Transverse colon (tissue), 4 donors: Measurements from ENCODE around the gene GABARAP. TPM values are rescaled to one million over a fixed set of nuclear protein-coding genes. Genes with fewer than 3 reads are reported as not detected.
A peak's percentile ranks its signal among the peaks of the same experiment; 100 is the strongest.

Experiments
- DNase-seq: peaks from one replicate; pipeline ENCODE4 v3.0.0-alpha.2; 2019
- H3K27ac ChIP-seq, 4 donors: fragments of 200-600 bp; sonication (generic); 2 replicates each; pipeline ENCODE4 v1.5.1; 2016 to 2018; ENCODE audit warnings: inconsistent platforms in 4 of 4
- H3K27me3 ChIP-seq: fragments of 200-600 bp; sonication (generic); 2 replicates; pipeline ENCODE4 v1.5.1; 2017; ENCODE audit warnings: inconsistent platforms
- H3K36me3 ChIP-seq, 4 donors: fragments of 200-600 bp; sonication (generic); 2 replicates each; pipeline ENCODE4 v1.5.1; 2017 to 2019; ENCODE audit warnings: inconsistent platforms in 4 of 4
- H3K4me1 ChIP-seq, 4 donors: fragments of 200-600 bp; sonication (generic); 2 replicates each; pipeline ENCODE4 v1.5.1; 2017 to 2020; ENCODE audit warnings: inconsistent platforms in 4 of 4
- H3K4me3 ChIP-seq, 4 donors: fragments of 200-600 bp; sonication (generic); 1 replicate in 1 of 4; 2 replicates in 3 of 4; pipeline versions ENCODE4 v1.5.1 to v1.6.1; 2017 to 2019; ENCODE audit warnings: inconsistent platforms in 4 of 4
- H3K9me3 ChIP-seq, 2 donors: fragments of 200-600 bp; sonication (generic); 2 replicates each; pipeline ENCODE4 v1.5.1; 2017 to 2019; ENCODE audit warnings: inconsistent platforms in 2 of 2
- EP300 ChIP-seq: sonication (generic); formaldehyde crosslinking; IDR thresholded peaks from one replicate; pipeline ENCODE4 v1.6.1; 2017; ENCODE audit warnings: antibody characterized with exemption, low read depth
- POLR2A ChIP-seq: fragments of 450-650 bp; IDR thresholded peaks from one replicate; pipeline ENCODE4 v1.6.1; 2016; ENCODE audit warnings: antibody characterized with exemption, mild to moderate bottlenecking, moderate library complexity
- POLR2AphosphoS5 ChIP-seq, 3 donors: sonication (generic); formaldehyde crosslinking; IDR thresholded peaks; one replicate each; pipeline ENCODE4 v1.6.1; 2016; ENCODE audit warnings: antibody characterized with exemption in 3 of 3
- WGBS, 2 donors: methylation state at CpG; one replicate each; pipeline ENCODE4 v1.1.5; 2018; ENCODE audit warnings: low coverage in 1 of 2; 5-methylcytosine and 5-hydroxymethylcytosine counted together
- in situ Hi-C, 4 donors: fragments of 200-750 bp; cut with MboI; loops; one replicate each; pipeline versions ENCODE4 v1.15.0 to v1.15.1; 2017; ENCODE audit warnings: low sequenced_read_pairs in 3 of 4, low pct_ligation_motif_present in 1 of 4, low pct_unique_long_range_greater_than_20kb in 1 of 4
- intact Hi-C: fragments of 100-400 bp; cut with DNase I; formaldehyde crosslinking; loops from one replicate; pipeline ENCODE4 v1.15.1; 2023; ENCODE audit warnings: low total_unique reads
- total RNA-seq, 4 donors: library from RNA; depleted of rRNA; stranded (reverse); fragments of >200 nt; gene quantifications; one replicate each; pipeline ENCODE4 v1.1.0, GENCODE V29; 2016
- TF ChIP-seq, protein P1 (sequence below), 5 experiments: fragments of 200-600 bp in 3 of 5; fragments of 450-650 bp in 2 of 5; sonication (generic) in 3 of 5; IDR thresholded peaks; 1 replicate in 2 of 5; 2 replicates in 3 of 5; pipeline ENCODE4 v1.5.1; 2016 to 2017; ENCODE audit warnings: antibody characterized with exemption in 5 of 5, inconsistent platforms in 3 of 5, mild to moderate bottlenecking in 2 of 5, moderate library complexity in 1 of 5

GABARAP gene
- total RNA-seq, 4 donors from 2014 or later = 209 to 479 (median 394) TPM

DNA sequence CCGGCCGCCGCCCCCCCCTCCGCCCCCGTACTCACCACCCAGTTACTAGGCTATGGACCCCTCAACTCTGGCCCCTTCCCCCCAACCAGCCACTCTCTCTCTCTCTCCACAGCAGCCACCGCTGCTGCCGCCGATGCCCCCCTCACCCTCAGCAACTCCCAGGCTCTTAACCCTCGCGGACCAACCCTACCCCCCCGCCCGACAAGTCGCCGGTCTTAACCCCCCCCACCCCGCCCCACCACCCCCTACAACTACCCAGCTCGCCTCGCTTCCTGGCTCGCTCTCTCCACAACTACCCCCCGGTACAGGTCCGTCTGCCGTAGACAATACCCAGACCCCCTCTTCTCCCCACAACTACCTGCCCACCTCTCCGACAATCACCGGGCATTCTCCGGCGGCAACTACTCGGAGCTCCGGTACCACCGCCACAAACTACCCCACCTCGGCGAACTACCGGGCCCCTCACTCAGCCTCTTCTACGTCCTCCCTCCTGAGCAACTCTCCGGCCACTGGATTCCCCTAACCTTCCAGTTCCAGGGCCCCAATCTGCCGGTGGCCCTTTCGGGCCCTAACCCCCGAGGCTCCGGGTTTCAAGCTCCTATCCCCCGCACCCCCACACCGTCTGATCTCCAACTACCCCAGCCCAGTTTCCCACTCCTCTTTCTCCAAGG lies 3.7 kb downstream of the GABARAP start:
- Histone ChIP-seq H3K4me3 (peak overlapping the region; percentile 81 to 90 (median 86)), H3K27me3 (no peaks in the 10 kb centered on the region), H3K36me3 (peaks cover 0 to 9% (median 4%) of the 10 kb centered on the region in 4 donors), H3K4me1 (peaks cover 30 to 57% (median 44%) of the 10 kb centered on the region in 4 donors), H3K27ac (peak overlapping the region; percentile 96 to 98 (median 96)), H3K9me3 (no peaks in the 10 kb centered on the region)
- TF ChIP-seq POLR2AphosphoS5 (IDR thresholded peaks at IDR 0.05) = no peak
- TF ChIP-seq, protein P1, sequence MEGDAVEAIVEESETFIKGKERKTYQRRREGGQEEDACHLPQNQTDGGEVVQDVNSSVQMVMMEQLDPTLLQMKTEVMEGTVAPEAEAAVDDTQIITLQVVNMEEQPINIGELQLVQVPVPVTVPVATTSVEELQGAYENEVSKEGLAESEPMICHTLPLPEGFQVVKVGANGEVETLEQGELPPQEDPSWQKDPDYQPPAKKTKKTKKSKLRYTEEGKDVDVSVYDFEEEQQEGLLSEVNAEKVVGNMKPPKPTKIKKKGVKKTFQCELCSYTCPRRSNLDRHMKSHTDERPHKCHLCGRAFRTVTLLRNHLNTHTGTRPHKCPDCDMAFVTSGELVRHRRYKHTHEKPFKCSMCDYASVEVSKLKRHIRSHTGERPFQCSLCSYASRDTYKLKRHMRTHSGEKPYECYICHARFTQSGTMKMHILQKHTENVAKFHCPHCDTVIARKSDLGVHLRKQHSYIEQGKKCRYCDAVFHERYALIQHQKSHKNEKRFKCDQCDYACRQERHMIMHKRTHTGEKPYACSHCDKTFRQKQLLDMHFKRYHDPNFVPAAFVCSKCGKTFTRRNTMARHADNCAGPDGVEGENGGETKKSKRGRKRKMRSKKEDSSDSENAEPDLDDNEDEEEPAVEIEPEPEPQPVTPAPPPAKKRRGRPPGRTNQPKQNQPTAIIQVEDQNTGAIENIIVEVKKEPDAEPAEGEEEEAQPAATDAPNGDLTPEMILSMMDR (IDR thresholded peaks at IDR 0.05) = no peak
- no peak for TF ChIP-seq POLR2A
- no peak for TF ChIP-seq EP300
- no peak for DNase-seq
- intact Hi-C loops (no loop called here), in situ Hi-C loops (loop anchor here in 1 of 4 donors (25.0 kb wide), 1 partner anchor 899 kb away; no protein-coding TSS in a partner anchor)
- WGBS, 2 donors = 0 to 2% methylated on average over 1 to 37 of the region's 39 CpGs

DNA sequence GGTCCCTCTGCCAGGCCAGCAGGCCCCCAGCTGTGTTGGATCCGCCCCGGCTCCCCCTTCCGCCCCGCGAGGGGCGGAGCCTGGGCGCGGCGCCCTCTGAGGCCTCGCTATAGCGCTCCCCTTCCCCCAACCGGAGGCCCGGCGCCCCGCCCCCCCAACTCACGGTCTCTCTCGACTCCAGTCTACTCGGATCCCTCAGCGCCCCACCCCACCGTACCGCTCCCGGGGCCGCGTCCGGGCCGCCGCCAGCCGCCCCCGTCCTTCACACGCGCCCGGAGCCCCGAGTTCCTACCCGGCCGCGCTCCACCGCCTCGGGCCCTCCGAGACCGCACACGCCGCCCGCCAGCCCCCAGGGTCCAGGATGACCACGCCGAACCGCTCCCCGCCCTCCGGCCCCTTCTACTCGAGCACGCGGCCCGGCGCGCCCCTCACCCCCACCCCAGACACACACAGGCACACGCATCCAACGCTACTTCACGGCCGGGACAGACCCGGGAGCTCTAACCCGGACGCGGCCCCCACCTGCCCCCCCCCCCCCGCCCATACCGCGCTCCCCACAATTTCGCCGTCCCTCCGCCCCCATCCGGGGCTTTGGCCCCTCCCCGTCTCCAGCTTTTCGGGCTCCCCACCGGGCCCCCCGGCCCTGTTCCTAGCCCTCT lies 4.4 kb downstream of the GABARAP start:
- Histone ChIP-seq H3K36me3 (peaks cover 0 to 9% (median 4%) of the 10 kb centered on the region in 4 donors), H3K9me3 (no peaks in the 10 kb centered on the region), H3K4me1 (peaks cover 31 to 59% (median 46%) of the 10 kb centered on the region in 4 donors), H3K27ac (peak overlapping the region; percentile 96 to 98 (median 96)), H3K27me3 (no peaks in the 10 kb centered on the region), H3K4me3 (peak overlapping the region; percentile 81 to 90 (median 86))
- peak; percentile 91 for DNase-seq
- in situ Hi-C loops (loop anchor here in 1 of 4 donors (25.0 kb wide), 1 partner anchor 899 kb away; no protein-coding TSS in a partner anchor), intact Hi-C loops (no loop called here)
- 1% methylated on average over 49 of the region's 73 CpGs; no CpG with 5 or more reads in 1 of the 2 donors for WGBS, 2 donors
- TF ChIP-seq POLR2AphosphoS5 (IDR thresholded peaks at IDR 0.05) (peak in 1 of 3 donors; percentile 11), EP300 (no peak), POLR2A (peak; percentile 47)

DNA sequence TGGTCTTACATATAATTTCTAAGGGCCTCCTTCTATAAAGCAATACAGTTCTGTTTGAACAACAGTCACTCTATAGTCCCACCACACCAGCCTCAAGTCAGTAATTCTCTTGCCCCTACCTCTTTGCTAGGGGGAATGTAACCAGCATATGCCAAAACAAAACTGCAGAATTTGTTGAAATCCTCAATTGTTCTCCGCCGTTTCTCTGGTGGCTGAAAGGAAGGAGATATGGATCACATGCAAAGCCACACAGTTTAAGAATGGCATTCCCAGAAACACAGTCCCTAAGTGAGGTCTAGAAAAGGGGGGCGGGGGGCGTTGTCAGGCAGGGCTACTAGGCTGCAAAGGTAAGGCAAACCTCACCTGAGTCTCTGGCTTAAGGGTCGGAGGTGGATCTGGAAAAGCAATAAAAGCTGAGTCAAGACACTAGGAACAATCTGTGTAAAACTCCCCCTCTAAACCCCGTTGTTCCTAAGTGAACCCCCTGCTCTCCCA lies 4.9 kb downstream of the GABARAP start:
- 13 to 25% methylated on average over 2 to 6 of the region's 6 CpGs for WGBS, 2 donors
- DNase-seq = no peak
- peaks cover 0 to 9% (median 4%) of the 10 kb centered on the region in 4 donors for H3K36me3 ChIP-seq
- no peak for TF ChIP-seq POLR2AphosphoS5 (IDR thresholded peaks at IDR 0.05)
- peak overlapping the region; percentile 96 to 98 (median 96) for H3K27ac ChIP-seq
- in situ Hi-C loops (loop anchor here in 1 of 4 donors (25.0 kb wide), 1 partner anchor 900 kb away; no protein-coding TSS in a partner anchor), intact Hi-C loops (no loop called here)
- no peaks in the 10 kb centered on the region for H3K27me3 ChIP-seq
- no peaks in the 10 kb centered on the region for H3K9me3 ChIP-seq
- H3K4me1 ChIP-seq = peaks cover 36 to 65% (median 51%) of the 10 kb centered on the region in 4 donors
- H3K4me3 ChIP-seq = peak overlapping the region; percentile 81 to 90 (median 86)

DNA sequence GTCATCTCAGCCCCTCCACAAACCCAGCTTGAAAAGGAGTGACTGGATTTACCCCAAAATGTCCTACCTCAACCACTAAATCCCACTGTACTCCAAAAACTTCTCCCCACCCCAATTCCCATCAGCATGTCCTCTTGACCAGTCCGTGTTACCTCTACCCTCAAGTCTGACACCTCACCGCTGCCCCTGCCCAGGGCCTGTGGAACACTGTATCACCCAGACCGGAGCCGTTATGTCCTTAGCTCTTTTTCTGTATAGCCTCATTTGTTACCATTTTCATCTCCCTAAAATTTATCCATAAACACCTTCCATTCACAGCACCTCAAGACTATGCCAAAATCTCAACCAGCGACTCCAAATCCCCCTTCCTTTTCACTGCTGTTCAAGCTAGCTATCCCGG lies 5.4 kb downstream of the GABARAP start:
- DNase-seq = no peak
- WGBS, 2 donors = 78 to 81% methylated on average over 4 to 6 of the region's 6 CpGs
- Histone ChIP-seq H3K9me3 (no peaks in the 10 kb centered on the region), H3K27ac (peak overlapping the region; percentile 96 to 98 (median 96)), H3K27me3 (no peaks in the 10 kb centered on the region), H3K4me1 (peaks cover 42 to 69% (median 55%) of the 10 kb centered on the region in 4 donors), H3K4me3 (no peak overlapping the region), H3K36me3 (peaks cover 0 to 9% (median 4%) of the 10 kb centered on the region in 4 donors)
- in situ Hi-C loops (loop anchor here in 1 of 4 donors (25.0 kb wide), 1 partner anchor 900 kb away; no protein-coding TSS in a partner anchor), intact Hi-C loops (no loop called here)
- no peak for TF ChIP-seq POLR2A

DNA sequence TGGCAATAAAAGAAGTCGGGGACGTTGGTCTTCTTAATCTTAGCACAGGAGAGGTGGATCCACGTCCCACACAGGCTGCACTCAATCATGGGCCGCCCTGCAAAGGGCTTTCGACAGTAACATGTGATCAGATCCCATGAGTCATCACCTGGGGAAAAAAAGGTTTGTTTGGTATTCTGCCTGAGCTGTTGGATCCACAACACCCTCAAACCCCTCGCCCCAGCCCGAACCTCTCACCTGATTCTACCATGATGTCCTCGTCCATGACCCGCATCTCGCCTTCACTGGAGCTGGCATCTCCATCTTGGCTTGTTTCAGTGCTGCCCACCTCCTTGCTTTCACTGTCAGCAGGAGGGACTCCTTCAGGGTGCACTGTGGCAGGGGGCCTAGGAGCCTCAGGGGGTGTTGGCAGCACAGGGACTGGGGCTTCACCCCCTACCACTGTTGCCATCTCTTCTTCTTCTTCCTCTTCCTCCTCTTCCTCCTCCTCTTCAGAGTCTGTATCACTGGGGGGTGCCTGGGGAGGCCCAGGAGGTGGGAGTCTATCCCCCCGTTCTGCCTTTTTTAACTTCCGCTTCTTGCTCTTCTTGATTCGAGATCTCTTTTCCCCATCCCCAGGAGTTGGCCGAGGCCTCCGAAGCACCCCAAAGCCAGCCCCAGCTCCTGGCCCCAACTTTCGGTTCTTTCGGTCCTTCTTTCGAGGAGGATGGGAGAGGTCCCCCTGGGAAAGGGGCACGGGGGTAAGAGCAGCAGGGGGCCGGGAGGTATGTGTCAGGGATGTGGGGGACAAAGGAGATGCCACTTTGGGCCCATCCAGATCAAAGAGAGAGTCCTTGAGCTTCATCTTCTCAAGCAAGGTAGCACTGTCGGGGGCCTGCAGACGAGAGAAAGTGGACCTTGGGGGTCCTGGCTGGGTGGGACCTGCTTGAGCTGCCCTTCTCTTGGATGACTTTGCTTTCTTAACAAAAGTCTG lies 6.3 kb downstream of the GABARAP start:
- Histone ChIP-seq H3K36me3 (peaks cover 0 to 9% (median 4%) of the 10 kb centered on the region in 4 donors), H3K4me3 (no peak overlapping the region), H3K4me1 (peaks cover 40 to 67% (median 49%) of the 10 kb centered on the region in 4 donors), H3K27me3 (no peaks in the 10 kb centered on the region), H3K27ac (peak overlapping the region; percentile 92 to 96 (median 94)), H3K9me3 (no peaks in the 10 kb centered on the region)
- 81 to 100% methylated on average over 5 to 22 of the region's 22 CpGs for WGBS, 2 donors
- intact Hi-C loops = no loop called here
- no peak for TF ChIP-seq POLR2A
- no peak for TF ChIP-seq POLR2AphosphoS5 (IDR thresholded peaks at IDR 0.05)
- no peak for TF ChIP-seq EP300
- TF ChIP-seq, protein P1 (IDR thresholded peaks at IDR 0.05) = no peak
- in situ Hi-C loops = loop anchor here in 1 of 4 donors (25.0 kb wide), 1 partner anchor 901 kb away; no protein-coding TSS in a partner anchor
- DNase-seq = no peak
